H7 (cell line): Measurements from ENCODE around the gene GSX2. TPM values are rescaled to one million over a fixed set of nuclear protein-coding genes. Genes with fewer than 3 reads are reported as not detected.

ENCODE experiments used
- DNase-seq: peaks from one replicate; pipeline ENCODE4 v3.0.0; 2012
- H3K27me3 ChIP-seq: 2 replicates; pipeline ENCODE4 v1.6.0; 2011; ENCODE audit warnings: mild to moderate bottlenecking, low read length; ENCODE audit not compliant: control insufficient read depth, insufficient read depth
- H3K36me3 ChIP-seq: replicated peaks from 2 replicates; pipeline ENCODE4 v1.5.1; 2011; ENCODE audit warnings: low read length; ENCODE audit not compliant: control insufficient read depth, insufficient read depth
- H3K4me3 ChIP-seq: 2 replicates; pipeline ENCODE4 v1.5.1; 2011; ENCODE audit warnings: low read depth, mild to moderate bottlenecking, control low read depth, low read length, moderate library complexity; ENCODE audit not compliant: insufficient read depth
- total RNA-seq: library from RNA; depleted of rRNA; stranded (reverse); fragments of >200 nt; shearing (Covaris generic); gene quantifications from 2 replicates; pipeline ENCODE4 v1.2.3, GENCODE V29; 2014

The GSX2 gene
- total RNA-seq, 1 experiment from 2014 or later: 0.07 TPM

- no peak for DNase-seq
- H3K36me3 ChIP-seq: no peaks in the 10 kb centered on the region
- H3K27me3 ChIP-seq: peaks cover 80% of the 10 kb centered on the region
- H3K4me3 ChIP-seq: peak overlapping the region; percentile 25; the same call in 1 of the 2 replicates
Measured at GRCh38 chr4:54092405-54093323, 7.3 kb upstream of the GSX2 start.

GRCh38 chr4:54093324-54094240 is 6.4 kb upstream of the GSX2 start:
- DNase-seq: peak; percentile 66
- Histone ChIP-seq H3K4me3 (no peak overlapping the region), H3K36me3 (no peaks in the 10 kb centered on the region), H3K27me3 (peaks cover 87% of the 10 kb centered on the region)

GRCh38 chr4:54094451-54094850 is 5.5 kb upstream of the GSX2 start:
- Histone ChIP-seq H3K36me3 (no peaks in the 10 kb centered on the region), H3K27me3 (peaks cover 92% of the 10 kb centered on the region), H3K4me3 (no peak overlapping the region)
- peak; percentile 22 for DNase-seq

- H3K36me3 ChIP-seq: no peaks in the 10 kb centered on the region
- H3K4me3 ChIP-seq: no peak overlapping the region
- peaks cover 100% of the 10 kb centered on the region for H3K27me3 ChIP-seq
- peak; percentile 36 for DNase-seq
Measured at GRCh38 chr4:54095110-54095825, 4.7 kb upstream of the GSX2 start.

- peaks cover 100% of the 10 kb centered on the region for H3K27me3 ChIP-seq
- H3K36me3 ChIP-seq: no peaks in the 10 kb centered on the region
- peak; percentile 58 for DNase-seq
- H3K4me3 ChIP-seq: no peak overlapping the region
Measured at GRCh38 chr4:54096295-54096962, 3.5 kb upstream of the GSX2 start.

GRCh38 chr4:54097152-54097551 is 2.8 kb upstream of the GSX2 start:
- H3K4me3 ChIP-seq: no peak overlapping the region
- no peak for DNase-seq
- no peaks in the 10 kb centered on the region for H3K36me3 ChIP-seq
- peaks cover 100% of the 10 kb centered on the region for H3K27me3 ChIP-seq

DNA sequence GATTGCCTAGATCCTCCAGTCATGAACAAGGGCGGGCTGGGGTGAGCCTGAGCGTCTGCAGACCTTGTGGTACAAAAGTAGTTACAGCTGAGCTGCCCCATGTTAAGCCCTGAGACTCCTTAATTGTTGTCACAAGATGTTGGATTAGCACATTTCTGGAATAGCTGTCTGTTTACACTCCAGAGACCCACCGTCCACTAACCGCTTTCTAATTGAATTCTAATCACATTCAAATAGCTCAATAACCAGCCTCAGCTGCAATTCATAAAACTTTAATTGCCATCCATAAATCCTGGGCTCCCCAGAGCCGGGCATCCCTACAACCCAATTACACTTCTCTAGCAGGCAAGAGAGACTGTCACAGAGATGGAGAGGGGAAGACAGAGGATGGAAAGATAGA is 1.6 kb upstream of the GSX2 start:
- Histone ChIP-seq H3K4me3 (no peak overlapping the region), H3K27me3 (peaks cover 100% of the 10 kb centered on the region), H3K36me3 (no peaks in the 10 kb centered on the region)
- DNase-seq: no peak

DNA sequence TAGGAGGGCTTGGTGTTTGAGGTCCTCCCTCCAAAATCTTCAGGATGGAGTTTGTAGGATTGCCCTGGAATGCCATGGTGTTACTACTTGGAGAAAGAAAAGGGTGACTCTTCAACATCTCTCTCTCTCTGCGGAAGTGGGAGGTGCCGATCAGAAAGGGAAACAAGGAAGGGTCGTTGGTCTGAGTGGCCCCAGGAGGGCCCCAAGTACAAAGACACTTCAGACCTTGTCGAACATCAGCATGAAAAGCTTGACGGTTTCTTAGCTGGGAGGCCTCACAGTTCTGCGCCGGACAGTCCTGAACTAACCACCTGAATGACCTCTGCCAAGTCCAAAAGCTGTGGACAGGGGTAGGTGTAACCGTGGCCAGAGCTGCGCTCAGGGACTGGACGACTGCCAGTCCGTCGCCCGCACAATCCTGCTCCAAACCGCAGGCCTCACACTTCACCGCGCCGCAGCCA is 646 bp upstream of the GSX2 start:
- peaks cover 100% of the 10 kb centered on the region for H3K27me3 ChIP-seq
- DNase-seq: peak; percentile 63
- peak overlapping the region; percentile 35 for H3K4me3 ChIP-seq
- H3K36me3 ChIP-seq: no peaks in the 10 kb centered on the region

- no peaks in the 10 kb centered on the region for H3K36me3 ChIP-seq
- DNase-seq: peak; percentile 70
- peaks cover 100% of the 10 kb centered on the region for H3K27me3 ChIP-seq
- H3K4me3 ChIP-seq: peak overlapping the region; percentile 35; the same call in 1 of the 2 replicates
Measured at GRCh38 chr4:54100595-54101189, 729 bp downstream of the GSX2 start.

- Histone ChIP-seq H3K36me3 (no peaks in the 10 kb centered on the region), H3K27me3 (peaks cover 100% of the 10 kb centered on the region), H3K4me3 (no peak overlapping the region)
- peak; percentile 63 for DNase-seq
Measured at GRCh38 chr4:54101190-54102041, 1.5 kb downstream of the GSX2 start.

GRCh38 chr4:54102531-54103106 is 2.7 kb downstream of the GSX2 start:
- Histone ChIP-seq H3K27me3 (peaks cover 97% of the 10 kb centered on the region), H3K36me3 (no peaks in the 10 kb centered on the region), H3K4me3 (no peak overlapping the region)
- DNase-seq: no peak

- H3K27me3 ChIP-seq: peaks cover 92% of the 10 kb centered on the region
- H3K4me3 ChIP-seq: no peak overlapping the region
- DNase-seq: peak; percentile 42
- H3K36me3 ChIP-seq: no peaks in the 10 kb centered on the region
Measured at GRCh38 chr4:54103190-54103574, 3.2 kb downstream of the GSX2 start.
